ENCODE measurements around the gene SYNE2. TPM values are rescaled to one million over a fixed set of nuclear protein-coding genes. Genes with fewer than 3 reads are reported as not detected.

Gene SYNE2
- total RNA-seq, 2 donors from 2014 or later, result 147 to 153 TPM

DNA sequence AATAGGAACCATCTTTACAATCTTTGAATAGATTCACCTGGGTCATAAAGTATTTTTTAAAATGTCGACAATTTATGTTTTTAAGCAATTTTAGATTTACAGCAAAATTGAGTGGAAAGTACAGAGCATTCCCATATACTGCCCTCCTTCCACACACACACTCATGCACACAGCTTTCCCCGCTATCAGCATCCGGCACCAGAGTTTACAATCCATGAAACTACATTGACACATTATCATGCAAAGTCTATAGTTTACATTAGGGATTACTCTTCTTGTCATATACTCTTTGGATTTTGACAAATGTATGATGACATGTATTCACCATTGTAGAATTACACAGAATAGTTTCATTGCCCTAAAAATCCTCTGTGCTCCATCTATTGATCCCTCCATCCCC lies 9.0 kb upstream of the SYNE2 start:
- Histone ChIP-seq H3K4me1 (no peaks in the 10 kb centered on the region), H3K36me3 (no peaks in the 10 kb centered on the region), H3K27me3 (no peaks in the 10 kb centered on the region), H3K9ac (ENCODE audit: low read depth in 2 of 2, low read length in 2 of 2) (no peak overlapping the region), H3K27ac (no peak overlapping the region), H3K9me3 (no peaks in the 10 kb centered on the region), H3K4me3 (no peak overlapping the region)
- intact Hi-C loops (cut with DNase I), result no loop called here
- TF ChIP-seq, protein P1, sequence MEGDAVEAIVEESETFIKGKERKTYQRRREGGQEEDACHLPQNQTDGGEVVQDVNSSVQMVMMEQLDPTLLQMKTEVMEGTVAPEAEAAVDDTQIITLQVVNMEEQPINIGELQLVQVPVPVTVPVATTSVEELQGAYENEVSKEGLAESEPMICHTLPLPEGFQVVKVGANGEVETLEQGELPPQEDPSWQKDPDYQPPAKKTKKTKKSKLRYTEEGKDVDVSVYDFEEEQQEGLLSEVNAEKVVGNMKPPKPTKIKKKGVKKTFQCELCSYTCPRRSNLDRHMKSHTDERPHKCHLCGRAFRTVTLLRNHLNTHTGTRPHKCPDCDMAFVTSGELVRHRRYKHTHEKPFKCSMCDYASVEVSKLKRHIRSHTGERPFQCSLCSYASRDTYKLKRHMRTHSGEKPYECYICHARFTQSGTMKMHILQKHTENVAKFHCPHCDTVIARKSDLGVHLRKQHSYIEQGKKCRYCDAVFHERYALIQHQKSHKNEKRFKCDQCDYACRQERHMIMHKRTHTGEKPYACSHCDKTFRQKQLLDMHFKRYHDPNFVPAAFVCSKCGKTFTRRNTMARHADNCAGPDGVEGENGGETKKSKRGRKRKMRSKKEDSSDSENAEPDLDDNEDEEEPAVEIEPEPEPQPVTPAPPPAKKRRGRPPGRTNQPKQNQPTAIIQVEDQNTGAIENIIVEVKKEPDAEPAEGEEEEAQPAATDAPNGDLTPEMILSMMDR (IDR thresholded peaks at IDR 0.05), result no peak
- no peak for DNase-seq

GRCh38 chr14:63848890-63849289 lies 3.9 kb upstream of the SYNE2 start:
- TF ChIP-seq, protein P1 (IDR thresholded peaks at IDR 0.05), result no peak
- Histone ChIP-seq H3K4me3 (no peak overlapping the region), H3K36me3 (no peaks in the 10 kb centered on the region), H3K9me3 (no peaks in the 10 kb centered on the region), H3K27ac (no peak overlapping the region), H3K4me1 (no peaks in the 10 kb centered on the region), H3K27me3 (no peaks in the 10 kb centered on the region), H3K9ac (ENCODE audit: low read depth in 2 of 2, low read length in 2 of 2) (no peak overlapping the region)
- intact Hi-C loops (cut with DNase I), result no loop called here
- no peak for DNase-seq

DNA sequence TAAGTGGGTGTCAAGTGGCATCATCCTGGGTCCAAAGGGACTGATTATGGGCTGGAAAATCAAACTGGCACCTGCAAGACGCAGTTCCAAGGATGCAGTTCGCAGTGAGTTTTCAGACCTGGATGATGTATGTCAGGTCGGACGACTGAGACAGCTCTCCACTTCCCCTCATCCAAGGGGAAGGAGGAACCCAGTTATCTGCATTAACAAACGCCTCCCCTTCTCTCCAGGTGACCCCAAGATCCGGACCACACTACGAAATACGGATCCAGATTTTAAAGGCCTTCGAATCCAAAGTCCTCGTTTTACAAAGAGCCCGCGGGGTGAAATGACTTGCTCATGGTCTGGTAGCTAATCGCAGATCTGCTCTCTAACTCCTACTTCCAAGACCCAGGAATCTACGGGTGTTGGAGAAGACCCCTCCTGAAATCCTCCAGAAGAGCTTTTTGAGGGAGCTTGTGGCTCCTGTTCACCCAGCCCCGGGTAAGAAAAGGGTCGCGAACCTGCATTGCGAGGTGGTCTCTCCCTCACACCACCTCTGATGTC lies 460 bp upstream of the SYNE2 start:
- Histone ChIP-seq H3K4me1 (no peaks in the 10 kb centered on the region), H3K4me3 (peak overlapping the region; percentile 66), H3K27ac (peak overlapping the region; percentile 90), H3K9ac (ENCODE audit: low read depth in 2 of 2, low read length in 2 of 2) (peak overlapping the region; percentile 74 to 76), H3K36me3 (no peaks in the 10 kb centered on the region), H3K27me3 (no peaks in the 10 kb centered on the region), H3K9me3 (no peaks in the 10 kb centered on the region)
- TF ChIP-seq, protein P1 (IDR thresholded peaks at IDR 0.05), result no peak
- intact Hi-C loops (cut with DNase I), result no loop called here
- DNase-seq, result no peak

- H3K9ac ChIP-seq (ENCODE audit: low read depth in 2 of 2, low read length in 2 of 2), result peak overlapping the region; percentile 56 to 76
- H3K9me3 ChIP-seq, result no peaks in the 10 kb centered on the region
- no peaks in the 10 kb centered on the region for H3K4me1 ChIP-seq
- intact Hi-C loops (cut with DNase I), result no loop called here
- TF ChIP-seq, protein P1 (IDR thresholded peaks at IDR 0.05), result no peak
- DNase-seq, result peak; percentile 70
- H3K36me3 ChIP-seq, result no peaks in the 10 kb centered on the region
- no peaks in the 10 kb centered on the region for H3K27me3 ChIP-seq
- H3K27ac ChIP-seq, result peak overlapping the region; percentile 90
- H3K4me3 ChIP-seq, result peak overlapping the region; percentile 66
Measured at GRCh38 chr14:63853831-63854293, 1.1 kb downstream of the SYNE2 start.

GRCh38 chr14:63854330-63854729 lies 1.5 kb downstream of the SYNE2 start:
- intact Hi-C loops (cut with DNase I), result no loop called here

More at GRCh38 chr14:63854330-63854729, 1.5 kb downstream of the SYNE2 start:
- no peaks in the 10 kb centered on the region for H3K27me3 ChIP-seq
- H3K4me3 ChIP-seq, result peak overlapping the region; percentile 66
- H3K4me1 ChIP-seq, result no peaks in the 10 kb centered on the region
- peak overlapping the region; percentile 90 for H3K27ac ChIP-seq
- no peak for DNase-seq
- no peaks in the 10 kb centered on the region for H3K36me3 ChIP-seq
- TF ChIP-seq, protein P1 (IDR thresholded peaks at IDR 0.05), result no peak
- no peaks in the 10 kb centered on the region for H3K9me3 ChIP-seq
- H3K9ac ChIP-seq (ENCODE audit: low read depth in 2 of 2, low read length in 2 of 2), result peak overlapping the region; percentile 56 to 76
